Measurements from ENCODE around the gene HES1. TPM values are rescaled to one million over a fixed set of nuclear protein-coding genes. Genes with fewer than 3 reads are reported as not detected.

Gene HES1
- total RNA-seq, 4 donors from 2014 or later = 9.6 to 31.5 (median 15.4) TPM

- Histone ChIP-seq H3K27ac (no peak overlapping the region), H3K27me3 (no peaks in the 10 kb centered on the region), H3K36me3 (no peaks in the 10 kb centered on the region), H3K4me1 (no peaks in the 10 kb centered on the region), H3K9me3 (no peaks in the 10 kb centered on the region), H3K4me3 (no peak overlapping the region)
- no peak for ATAC-seq
- TF ChIP-seq POLR2AphosphoS5 (IDR thresholded peaks at IDR 0.05) = no peak
- TF ChIP-seq CTCF (IDR thresholded peaks at IDR 0.05) = no peak
- no peak for TF ChIP-seq EP300 (IDR thresholded peaks at IDR 0.05)
- TF ChIP-seq POLR2A (IDR thresholded peaks at IDR 0.05) = no peak
- 77 to 85% methylated on average over 10 to 11 of the region's 11 CpGs for WGBS, 2 donors (ENCODE audit: low coverage in 1 of 2)
Measured at GRCh38 chr3:194181612-194182529, 45.9 kb downstream of the HES1 start.

- Histone ChIP-seq H3K4me1 (no peaks in the 10 kb centered on the region), H3K9me3 (no peaks in the 10 kb centered on the region), H3K27me3 (no peaks in the 10 kb centered on the region), H3K36me3 (no peaks in the 10 kb centered on the region), H3K4me3 (no peak overlapping the region), H3K27ac (no peak overlapping the region)
- no peak for TF ChIP-seq POLR2A (IDR thresholded peaks at IDR 0.05)
- TF ChIP-seq EP300 (IDR thresholded peaks at IDR 0.05) = no peak
- TF ChIP-seq CTCF (IDR thresholded peaks at IDR 0.05) = no peak
- TF ChIP-seq POLR2AphosphoS5 (IDR thresholded peaks at IDR 0.05) = no peak
- 87 to 100% methylated on average over 1 to 4 of the region's 4 CpGs for WGBS, 2 donors (ENCODE audit: low coverage in 1 of 2)
- no peak for ATAC-seq
Measured at GRCh38 chr3:194183271-194183670, 47.3 kb downstream of the HES1 start.

- H3K9me3 ChIP-seq = no peaks in the 10 kb centered on the region
- no peak overlapping the region for H3K27ac ChIP-seq
- WGBS, 2 donors (ENCODE audit: low coverage in 1 of 2) = 60 to 71% methylated on average over 3 to 4 of the region's 4 CpGs
- no peaks in the 10 kb centered on the region for H3K36me3 ChIP-seq
- H3K4me3 ChIP-seq = no peak overlapping the region
- TF ChIP-seq POLR2AphosphoS5 (IDR thresholded peaks at IDR 0.05) (no peak), CTCF (IDR thresholded peaks at IDR 0.05) (no peak), POLR2A (IDR thresholded peaks at IDR 0.05) (no peak), EP300 (IDR thresholded peaks at IDR 0.05) (no peak)
- peaks cover 0 to 5% (median 0%) of the 10 kb centered on the region in 3 donors for H3K4me1 ChIP-seq
- H3K27me3 ChIP-seq = no peaks in the 10 kb centered on the region
- ATAC-seq = no peak
Measured at GRCh38 chr3:194184265-194184751, 48.4 kb downstream of the HES1 start.

DNA sequence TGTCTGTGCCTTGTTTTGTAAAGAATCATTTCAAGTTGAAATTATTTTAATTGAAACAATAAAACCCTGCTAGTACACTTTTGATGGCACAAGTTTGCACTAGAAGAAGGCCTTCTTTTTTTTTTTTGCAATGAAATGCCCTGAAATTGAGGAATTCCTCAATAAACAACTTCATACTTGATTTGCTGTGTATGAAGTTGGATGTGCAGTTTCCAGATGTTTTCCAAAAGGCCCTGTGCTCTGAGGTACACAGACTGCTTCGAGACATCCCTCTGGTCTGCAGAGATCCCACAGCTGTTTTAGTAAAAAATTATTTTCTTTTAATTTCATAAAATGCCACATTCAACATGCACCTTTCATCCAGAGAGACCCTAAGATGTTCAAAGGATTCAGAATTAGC lies 48.9 kb downstream of the HES1 start:
- Histone ChIP-seq H3K36me3 (no peaks in the 10 kb centered on the region), H3K9me3 (no peaks in the 10 kb centered on the region), H3K27ac (no peak overlapping the region), H3K27me3 (no peaks in the 10 kb centered on the region), H3K4me1 (peaks cover 0 to 8% (median 0%) of the 10 kb centered on the region in 3 donors), H3K4me3 (no peak overlapping the region)
- WGBS, 2 donors (ENCODE audit: low coverage in 1 of 2) = 93 to 100% methylated on average over 1 of the region's 1 CpG
- TF ChIP-seq CTCF (IDR thresholded peaks at IDR 0.05) (no peak), POLR2AphosphoS5 (IDR thresholded peaks at IDR 0.05) (no peak), EP300 (IDR thresholded peaks at IDR 0.05) (no peak), POLR2A (IDR thresholded peaks at IDR 0.05) (no peak)
- ATAC-seq = no peak

DNA sequence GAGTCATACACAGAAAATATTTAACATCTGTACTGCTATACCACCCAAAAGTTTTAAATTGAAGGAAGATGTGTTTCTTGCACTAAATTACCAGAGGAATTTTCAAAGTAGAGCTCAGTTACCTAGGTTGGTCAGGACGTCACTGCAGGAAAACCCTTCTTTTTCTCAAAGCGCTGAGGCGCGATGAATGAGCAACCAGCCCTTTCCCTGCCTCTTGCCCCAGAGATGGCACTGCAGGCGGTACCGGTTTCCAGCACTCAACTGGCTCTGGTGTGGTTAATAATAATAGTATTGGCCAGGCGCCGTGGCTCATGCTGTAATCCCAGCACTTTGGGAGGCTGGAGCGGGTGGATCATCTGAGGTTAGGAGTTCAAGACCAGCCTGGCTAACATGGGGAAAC lies 49.3 kb downstream of the HES1 start:
- 96% methylated on average over 4 of the region's 9 CpGs; no CpG with 5 or more reads in 1 of the 2 donors for WGBS, 2 donors (ENCODE audit: low coverage in 1 of 2)
- H3K4me1 ChIP-seq = peaks cover 0 to 8% (median 0%) of the 10 kb centered on the region in 3 donors
- no peak for ATAC-seq
- H3K27ac ChIP-seq = no peak overlapping the region
- no peak overlapping the region for H3K4me3 ChIP-seq
- H3K9me3 ChIP-seq = no peaks in the 10 kb centered on the region
- no peaks in the 10 kb centered on the region for H3K36me3 ChIP-seq
- H3K27me3 ChIP-seq = no peaks in the 10 kb centered on the region
- TF ChIP-seq CTCF (IDR thresholded peaks at IDR 0.05) (no peak), EP300 (IDR thresholded peaks at IDR 0.05) (no peak), POLR2AphosphoS5 (IDR thresholded peaks at IDR 0.05) (no peak), POLR2A (IDR thresholded peaks at IDR 0.05) (no peak)
